CD4-positive, alpha-beta T cell treated with Interleukin-4 for 1 hour (primary cell): ENCODE data around the gene FAM180A.
"Not testable (repeated sequence)": the region's sequence is repeated elsewhere in the genome, so short reads cannot be mapped to it uniquely, and the experiment has no call there.

Source experiments
- DNase-seq, 2 donors: peaks; one replicate each; pipeline ENCODE4 v3.0.0-alpha.2; 2020 to 2022

FAM180A gene

DNA sequence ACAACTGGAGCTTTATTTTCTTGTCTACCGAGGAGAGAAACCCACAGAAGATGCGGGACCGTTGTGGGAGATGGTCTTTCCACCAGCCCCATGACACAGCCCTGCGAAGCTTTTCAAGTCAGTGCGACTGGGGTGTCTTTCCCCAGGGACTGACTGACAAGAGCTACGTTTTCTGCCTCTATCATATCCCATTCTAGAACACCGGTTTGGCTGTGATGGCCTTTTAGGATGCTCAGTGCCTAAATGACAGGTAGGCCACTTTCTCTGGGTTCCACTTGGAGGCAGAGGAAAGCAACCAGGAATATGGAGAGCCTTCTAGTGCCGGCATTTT is 37.5 kb downstream of the FAM180A start:
- DNase-seq = no peak

DNA sequence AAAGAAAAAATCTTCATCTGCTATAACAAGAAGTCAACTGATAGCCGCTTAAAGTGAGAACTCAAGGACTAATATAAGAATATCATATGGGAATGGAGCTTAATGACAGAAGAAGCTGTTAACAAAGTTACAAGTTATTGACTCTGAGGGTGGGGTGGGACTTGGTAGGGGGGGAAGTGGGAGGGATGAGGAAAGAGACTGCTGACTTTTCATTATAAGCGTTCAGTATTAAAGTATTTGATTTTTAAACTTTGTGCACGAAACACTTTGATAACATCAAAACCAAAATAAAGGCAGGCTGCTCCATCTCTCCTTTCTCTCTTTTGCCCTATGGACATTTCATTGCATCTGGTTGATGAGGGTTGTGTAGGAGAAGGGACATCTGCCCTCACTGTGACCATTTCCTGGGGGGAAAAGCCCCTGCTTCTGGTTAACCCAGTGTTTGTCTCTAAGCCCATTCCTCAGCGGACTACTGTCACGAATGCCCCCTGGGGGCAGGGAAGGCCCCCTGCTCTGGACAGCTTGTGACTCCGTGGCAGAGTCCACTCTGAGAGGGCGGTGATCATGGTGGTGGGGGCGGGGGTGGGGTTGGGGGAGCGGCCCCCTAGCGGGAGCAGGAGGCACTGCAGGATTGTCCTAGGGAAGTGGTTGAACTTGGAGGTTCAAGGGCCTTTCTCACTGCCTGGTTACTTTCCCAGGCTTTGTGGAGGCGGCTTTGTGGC is 38.0 kb downstream of the FAM180A start:
- no peak for DNase-seq

GRCh38 chr7:135709508-135709907 is 39.1 kb downstream of the FAM180A start:
- DNase-seq = no peak

DNA sequence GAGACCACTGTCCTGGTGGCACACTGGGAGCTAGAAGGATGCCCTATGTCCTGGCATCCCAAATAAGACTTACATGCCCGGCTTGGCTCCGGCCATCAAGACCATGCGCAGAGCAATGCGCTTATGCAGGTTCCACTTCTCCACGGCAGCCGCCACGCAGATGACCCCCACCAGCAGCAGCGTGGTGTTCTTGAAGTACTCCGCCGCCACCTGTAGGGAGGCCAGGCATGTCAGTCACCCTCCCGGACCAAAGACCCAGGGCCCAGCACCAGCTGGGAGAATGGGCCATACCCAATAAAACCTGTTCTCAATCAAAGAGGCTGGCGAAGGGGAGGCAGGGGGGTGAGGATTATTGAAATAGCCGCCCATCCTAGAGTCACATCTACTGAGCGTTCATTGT is 40.6 kb downstream of the FAM180A start:
- DNase-seq = no peak

DNA sequence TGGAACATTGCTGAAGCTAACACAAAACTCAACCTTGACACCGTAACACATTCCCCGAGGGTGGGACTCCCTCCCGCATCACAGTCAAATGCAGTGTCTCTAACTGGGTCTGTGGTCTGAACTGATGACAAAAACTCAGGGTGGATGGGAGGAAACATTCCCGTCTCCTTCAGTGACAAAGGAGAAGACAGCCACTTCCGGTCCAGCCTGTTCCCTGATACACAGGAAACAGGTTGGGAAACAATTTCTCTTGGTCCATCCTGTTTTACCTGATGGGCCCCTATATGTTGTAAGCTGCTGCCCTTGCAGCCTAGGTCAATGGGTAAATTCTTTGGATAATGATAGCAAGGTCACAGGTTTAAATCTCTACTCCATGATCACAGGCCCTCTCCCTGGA is 41.0 kb downstream of the FAM180A start:
- DNase-seq = no peak

GRCh38 chr7:135706858-135707569 is 41.6 kb downstream of the FAM180A start:
- no peak for DNase-seq

DNA sequence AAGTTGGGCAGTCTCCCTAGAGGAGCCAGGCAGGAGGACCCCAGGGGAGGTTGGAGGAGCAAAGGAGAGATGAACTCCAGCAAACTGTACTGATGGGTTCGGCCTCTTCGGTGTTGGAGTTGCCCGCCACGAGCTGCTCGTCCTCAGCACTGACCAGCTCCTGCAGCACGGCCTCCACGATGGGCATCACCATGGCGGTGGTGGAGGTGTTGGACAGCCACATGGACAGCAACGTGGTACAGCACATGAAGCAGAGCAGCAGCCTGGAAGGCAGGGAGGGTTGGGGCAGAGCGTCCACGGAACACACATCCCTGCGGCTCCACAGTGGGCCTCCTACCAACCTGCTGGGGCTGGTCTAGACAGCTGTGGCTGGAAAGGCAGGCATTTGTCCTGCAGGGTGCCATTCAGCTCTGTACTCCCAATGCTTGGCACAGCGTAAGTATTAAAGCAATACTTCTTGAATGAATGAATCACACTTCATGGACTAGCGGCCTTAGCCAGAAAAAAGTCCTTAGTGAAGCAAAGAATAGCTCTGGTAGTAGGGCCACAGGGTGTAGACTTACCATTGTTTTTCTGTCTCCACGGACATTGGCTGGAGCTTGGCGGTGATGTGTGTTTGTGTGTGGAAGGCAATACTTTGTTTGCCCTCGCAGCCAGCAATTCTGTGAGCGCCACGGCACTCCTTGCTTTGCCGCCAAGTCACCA is 42.4 kb downstream of the FAM180A start:
- DNase-seq = no peak

DNA sequence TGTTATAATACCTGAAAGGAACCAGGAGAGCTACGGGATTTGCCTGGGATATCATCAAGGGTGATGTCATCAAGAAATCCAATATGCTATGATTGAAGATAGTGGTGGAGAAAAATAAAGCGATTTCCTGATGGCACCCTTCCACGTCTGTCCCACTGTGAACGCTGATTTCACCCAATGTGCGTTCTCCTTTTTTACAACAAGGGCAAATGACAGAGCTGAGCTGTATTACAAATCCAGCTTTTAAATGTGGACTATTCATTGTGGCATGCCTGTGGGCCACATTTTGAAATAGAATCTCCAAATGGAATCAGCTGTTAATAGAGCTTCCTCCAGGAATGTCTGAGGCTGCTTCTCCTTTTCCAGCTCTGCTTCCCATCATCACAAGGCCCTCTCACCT is 43.9 kb downstream of the FAM180A start:
- DNase-seq = no peak

GRCh38 chr7:135704074-135704473 is 44.5 kb downstream of the FAM180A start:
- DNase-seq = no peak

GRCh38 chr7:135697276-135698049 is 51.1 kb downstream of the FAM180A start:
- no peak for DNase-seq

GRCh38 chr7:135693558-135693957 is 55.1 kb downstream of the FAM180A start:
- no peak for DNase-seq

GRCh38 chr7:135692606-135693005 is 56.0 kb downstream of the FAM180A start:
- not testable (repeated sequence) for DNase-seq

GRCh38 chr7:135692055-135692454 is 56.6 kb downstream of the FAM180A start:
- DNase-seq = no peak

DNA sequence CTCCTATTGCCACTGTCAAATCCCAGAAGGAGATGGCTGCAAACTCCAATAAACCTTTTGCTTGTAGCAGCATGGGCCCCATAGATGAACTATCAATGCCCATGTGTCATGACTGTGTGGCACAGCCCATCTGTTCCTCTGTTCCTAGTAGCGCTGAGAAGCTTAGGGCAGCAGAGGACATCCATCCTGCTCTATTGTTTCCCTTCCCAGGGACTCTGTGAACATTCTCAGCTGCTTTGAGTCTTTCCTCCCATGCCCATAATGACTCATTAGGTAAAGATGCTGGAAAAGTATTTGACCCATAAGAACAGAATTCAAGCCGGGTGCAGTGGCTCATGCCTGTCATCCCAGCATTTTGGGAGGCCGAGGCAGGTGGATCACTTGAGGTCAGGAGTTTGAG is 58.0 kb downstream of the FAM180A start:
- DNase-seq = no peak

- DNase-seq = no peak
These were observed 61.1 kb downstream of the FAM180A start for GRCh38 chr7:135687466-135687865.

DNA sequence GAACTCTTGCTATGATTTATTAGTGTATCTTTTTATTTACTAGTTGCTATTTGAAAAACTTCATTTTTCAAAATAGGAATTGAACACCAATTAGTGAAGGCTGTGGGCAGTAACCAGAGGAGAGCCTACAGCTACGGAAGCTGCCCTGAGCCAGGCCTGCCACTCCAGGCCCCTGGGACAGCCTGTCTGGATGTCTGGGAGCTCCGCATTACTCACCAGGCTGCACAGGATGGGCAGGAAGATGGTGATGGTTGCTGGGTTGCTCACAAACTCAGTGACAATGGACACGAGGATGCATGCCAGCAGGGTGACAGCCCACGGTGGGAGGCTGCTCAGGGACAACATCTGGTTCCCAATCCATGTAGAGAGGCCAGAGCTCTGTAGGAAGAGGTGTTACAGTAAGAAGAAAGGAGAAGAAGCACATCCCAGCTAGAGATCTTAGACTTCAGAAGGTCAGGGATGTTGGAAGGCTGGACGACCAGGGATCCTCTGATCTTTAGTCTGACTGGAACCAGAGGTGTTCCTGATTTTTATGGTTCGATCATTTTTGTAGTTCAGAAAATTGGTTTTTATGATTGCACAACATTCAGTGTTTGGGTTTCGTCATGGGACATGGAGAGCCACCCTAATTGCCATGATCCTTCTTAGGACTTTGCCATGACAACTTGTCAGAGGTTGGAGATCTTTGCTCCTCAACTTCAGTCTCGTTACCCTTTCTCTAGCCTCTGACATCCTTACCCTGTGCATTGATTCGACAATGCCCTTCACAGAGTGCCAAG is 63.1 kb downstream of the FAM180A start:
- no peak for DNase-seq

- no peak for DNase-seq
These were observed 63.9 kb downstream of the FAM180A start for GRCh38 chr7:135684699-135685098.

- no peak for DNase-seq
These were observed 64.5 kb downstream of the FAM180A start for GRCh38 chr7:135684136-135684535.

GRCh38 chr7:135683609-135684008 is 65.0 kb downstream of the FAM180A start:
- DNase-seq = no peak

DNA sequence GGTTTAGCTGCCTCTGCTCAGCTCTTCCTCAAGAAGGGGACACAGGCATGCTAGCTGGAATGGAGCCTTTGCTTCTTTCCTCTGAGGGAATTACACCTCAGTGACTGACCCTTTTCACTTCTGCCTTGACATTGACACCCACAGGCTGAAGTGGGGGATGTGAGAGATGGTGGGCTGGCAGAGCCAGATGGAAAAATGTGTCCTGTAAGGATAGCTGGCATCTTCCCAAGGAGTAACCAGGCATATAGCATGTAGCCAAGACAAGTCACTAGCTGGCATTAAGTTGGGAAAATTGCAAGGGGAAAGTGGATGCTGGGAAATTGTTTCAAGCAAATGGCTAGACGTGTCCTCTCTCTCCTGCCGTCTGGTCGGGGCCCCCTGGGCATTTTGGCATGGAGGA is 66.4 kb downstream of the FAM180A start:
- no peak for DNase-seq

DNA sequence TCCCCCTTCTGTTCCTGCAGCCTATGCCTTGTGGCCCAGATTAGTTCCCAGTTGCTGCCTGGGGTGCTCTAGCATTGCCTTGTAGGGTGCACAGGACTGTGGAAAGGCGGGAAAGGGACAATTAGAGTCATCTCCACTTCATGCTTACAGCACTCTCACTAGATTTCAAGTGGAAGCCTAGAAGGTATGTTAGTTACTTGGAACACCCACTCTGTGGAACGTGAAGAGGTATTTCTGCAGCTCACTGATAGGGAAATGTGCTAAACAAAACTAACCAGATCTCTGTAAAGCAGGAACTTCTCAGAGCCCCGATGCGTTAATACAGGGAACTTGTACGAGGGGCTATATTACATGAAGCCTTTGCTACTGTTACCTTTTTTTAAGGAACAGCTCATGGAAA is 66.9 kb downstream of the FAM180A start:
- no peak for DNase-seq
